ENCODE results near the gene FAM3C. TPM values are rescaled to one million over a fixed set of nuclear protein-coding genes. Genes with fewer than 3 reads are reported as not detected.

FAM3C gene
- total and polyA plus RNA-seq, 2 experiments from 2014 or later = 33.9 to 60.3 TPM

- H3K4me1 ChIP-seq (ENCODE audit: insufficient read depth) = no peaks in the 10 kb centered on the region
- no peak for ATAC-seq
- TF ChIP-seq ZNF114 (CRISPR knock-in tag; IDR thresholded peaks at IDR 0.05) = no peak
- TF ChIP-seq NANOG (IDR thresholded peaks at IDR 0.05; ENCODE audit: borderline replicate concordance) = no peak
- no peak for TF ChIP-seq ZNF331 (CRISPR knock-in tag; IDR thresholded peaks at IDR 0.05; ENCODE audit: low read depth)
- no peak for TF ChIP-seq EZH2phosphoT487 (IDR thresholded peaks at IDR 0.05; ENCODE audit: unreplicated experiment)
- TF ChIP-seq CREB1 (CRISPR knock-in tag; IDR thresholded peaks at IDR 0.05; ENCODE audit: low read depth) = no peak
- no peak for TF ChIP-seq ETS1 (IDR thresholded peaks at IDR 0.05)
- TF ChIP-seq CTCF (conservative IDR thresholded peaks at IDR 0.05; ENCODE audit: low read depth in 2 of 2) = no peak
- no peak for TF ChIP-seq EZH2 (IDR thresholded peaks at IDR 0.05; ENCODE audit: low read depth, unreplicated experiment)
- no peak for TF ChIP-seq POLR2AphosphoS5 (IDR thresholded peaks at IDR 0.05; ENCODE audit: low read depth)
- TF ChIP-seq REST (IDR thresholded peaks at IDR 0.05; ENCODE audit: unreplicated experiment) = no peak
- TF ChIP-seq STAT1 (IDR thresholded peaks at IDR 0.05; ENCODE audit: unreplicated experiment) = no peak
- no peak for TF ChIP-seq ZNF462 (CRISPR knock-in tag; IDR thresholded peaks at IDR 0.05)
- no peak for TF ChIP-seq JUNB (IDR thresholded peaks at IDR 0.05; ENCODE audit: unreplicated experiment)
- H3K4me1 Mint-ChIP-seq = no peaks in the 10 kb centered on the region
- H2AFZ ChIP-seq = peak overlapping the region; percentile 64
- no peaks in the 10 kb centered on the region for H3K27me3 Mint-ChIP-seq (ENCODE audit: insufficient read depth, low read depth, poor library complexity)
- no peaks in the 10 kb centered on the region for H3F3A ChIP-seq (replicated peaks; ENCODE audit: low read depth)
- H3K27me3 ChIP-seq (ENCODE audit: insufficient read depth) = no peaks in the 10 kb centered on the region
- H3K27ac Mint-ChIP-seq = no peak overlapping the region
- no peaks in the 10 kb centered on the region for H3K36me3 ChIP-seq (ENCODE audit: insufficient read depth)
- H4K20me1 ChIP-seq (replicated peaks; ENCODE audit: insufficient read depth) = no peaks in the 10 kb centered on the region
- H3K36me3 Mint-ChIP-seq (ENCODE audit: low read depth) = no peaks in the 10 kb centered on the region
- no peak overlapping the region for H3K4me3 Mint-ChIP-seq
- no peaks in the 10 kb centered on the region for H3K9me3 Mint-ChIP-seq
- H3K9me2 ChIP-seq (ENCODE audit: insufficient read depth) = peaks cover 8% of the 10 kb centered on the region
- H3K79me2 ChIP-seq (replicated peaks; ENCODE audit: insufficient read depth) = no peaks in the 10 kb centered on the region
- H3K4me3 ChIP-seq = no peak overlapping the region
- no peak overlapping the region for H3K27ac ChIP-seq (ENCODE audit: low read depth)
- no peak for DNase-seq (ENCODE audit: low spot score)
- H3K4me2 ChIP-seq = no peak overlapping the region
These were observed 33.7 kb upstream of the FAM3C start for GRCh38 chr7:121429798-121430197.

All from GM23338 (cell line).